PC-9 (cell line): ENCODE results near the gene PDK2.

Experiments
- EZH2 ChIP-seq: fragments of 200-600 bp; sonication (generic); IDR thresholded peaks from 2 replicates; pipeline ENCODE4 v1.8.0; 2017; ENCODE audit warnings: antibody characterized with exemption, low read depth
- TF ChIP-seq, protein P1 (sequence below): fragments of 200-600 bp; sonication (generic); conservative IDR thresholded peaks from 2 replicates; pipeline ENCODE4 v1.6.1; 2017; ENCODE audit warnings: mixed run types, antibody characterized with exemption, mild to moderate bottlenecking, moderate library complexity

DNA sequence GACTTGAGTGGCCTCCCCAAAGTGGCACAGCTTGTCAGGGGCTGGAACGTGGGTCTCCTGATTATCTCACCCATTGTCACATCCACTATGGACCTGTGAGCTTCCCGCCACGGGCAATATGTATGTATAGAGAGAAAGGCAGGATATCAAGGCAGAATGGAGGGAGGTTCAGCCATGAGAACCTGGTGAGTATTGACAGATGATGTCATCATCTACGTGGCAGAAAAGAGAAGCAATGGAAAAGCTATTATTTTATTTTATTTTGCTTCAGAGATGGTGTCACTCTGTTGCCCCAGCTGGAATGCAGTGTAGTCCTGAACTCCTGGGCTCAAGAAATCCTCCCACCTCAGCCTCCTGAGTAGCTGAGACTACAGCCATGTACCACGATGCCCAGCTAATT is 13.4 kb upstream of the PDK2 start:
- no peak for TF ChIP-seq EZH2
- TF ChIP-seq, protein P1, sequence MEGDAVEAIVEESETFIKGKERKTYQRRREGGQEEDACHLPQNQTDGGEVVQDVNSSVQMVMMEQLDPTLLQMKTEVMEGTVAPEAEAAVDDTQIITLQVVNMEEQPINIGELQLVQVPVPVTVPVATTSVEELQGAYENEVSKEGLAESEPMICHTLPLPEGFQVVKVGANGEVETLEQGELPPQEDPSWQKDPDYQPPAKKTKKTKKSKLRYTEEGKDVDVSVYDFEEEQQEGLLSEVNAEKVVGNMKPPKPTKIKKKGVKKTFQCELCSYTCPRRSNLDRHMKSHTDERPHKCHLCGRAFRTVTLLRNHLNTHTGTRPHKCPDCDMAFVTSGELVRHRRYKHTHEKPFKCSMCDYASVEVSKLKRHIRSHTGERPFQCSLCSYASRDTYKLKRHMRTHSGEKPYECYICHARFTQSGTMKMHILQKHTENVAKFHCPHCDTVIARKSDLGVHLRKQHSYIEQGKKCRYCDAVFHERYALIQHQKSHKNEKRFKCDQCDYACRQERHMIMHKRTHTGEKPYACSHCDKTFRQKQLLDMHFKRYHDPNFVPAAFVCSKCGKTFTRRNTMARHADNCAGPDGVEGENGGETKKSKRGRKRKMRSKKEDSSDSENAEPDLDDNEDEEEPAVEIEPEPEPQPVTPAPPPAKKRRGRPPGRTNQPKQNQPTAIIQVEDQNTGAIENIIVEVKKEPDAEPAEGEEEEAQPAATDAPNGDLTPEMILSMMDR, result no peak
